Measurements from ENCODE around the gene EME1.

EME1 gene

GRCh38 chr17:50350733-50351132, 22.3 kb upstream of the EME1 start:
- Histone ChIP-seq H3K4me1 (ENCODE audit: insufficient read depth, insufficient read length) (peaks cover 10% of the 10 kb centered on the region), H3K9me3 (ENCODE audit: insufficient read depth, low read length) (no peaks in the 10 kb centered on the region), H3K36me3 (ENCODE audit: insufficient read depth, insufficient read length, low read length) (peaks cover 49% of the 10 kb centered on the region), H3K9ac (ENCODE audit: insufficient read length, low read depth) (no peak overlapping the region), H3K4me3 (ENCODE audit: insufficient read length, low read depth) (no peak overlapping the region), H3K27me3 (ENCODE audit: insufficient read depth, insufficient read length) (no peaks in the 10 kb centered on the region)
- no peak for DNase-seq (ENCODE audit: low read depth, low spot score)
- no peak for TF ChIP-seq YY1 (IDR thresholded peaks at IDR 0.05; ENCODE audit: insufficient read depth, insufficient read length)
- TF ChIP-seq SUZ12 (IDR thresholded peaks at IDR 0.05; ENCODE audit: extremely low read depth, insufficient read depth, insufficient read length) = no peak
- TF ChIP-seq ZNF274 (IDR thresholded peaks at IDR 0.05; ENCODE audit: low read depth, low read length) = no peak

- no peak for DNase-seq (ENCODE audit: low read depth, low spot score)
- TF ChIP-seq YY1 (IDR thresholded peaks at IDR 0.05; ENCODE audit: insufficient read depth, insufficient read length) (no peak), SUZ12 (IDR thresholded peaks at IDR 0.05; ENCODE audit: extremely low read depth, insufficient read depth, insufficient read length) (no peak), ZNF274 (IDR thresholded peaks at IDR 0.05; ENCODE audit: low read depth, low read length) (no peak)
- Histone ChIP-seq H3K4me1 (ENCODE audit: insufficient read depth, insufficient read length) (peaks cover 10% of the 10 kb centered on the region), H3K9ac (ENCODE audit: insufficient read length, low read depth) (no peak overlapping the region), H3K9me3 (ENCODE audit: insufficient read depth, low read length) (no peaks in the 10 kb centered on the region), H3K27me3 (ENCODE audit: insufficient read depth, insufficient read length) (no peaks in the 10 kb centered on the region), H3K36me3 (ENCODE audit: insufficient read depth, insufficient read length, low read length) (peaks cover 64% of the 10 kb centered on the region), H3K4me3 (ENCODE audit: insufficient read length, low read depth) (no peak overlapping the region)
Observed at GRCh38 chr17:50352072-50352692, 20.8 kb upstream of the EME1 start.

- no peaks in the 10 kb centered on the region for H3K9me3 ChIP-seq (ENCODE audit: insufficient read depth, low read length)
- H3K36me3 ChIP-seq (ENCODE audit: insufficient read depth, insufficient read length, low read length) = peaks cover 69% of the 10 kb centered on the region
- DNase-seq (ENCODE audit: low read depth, low spot score) = no peak
- no peak overlapping the region for H3K9ac ChIP-seq (ENCODE audit: insufficient read length, low read depth)
- no peak overlapping the region for H3K4me3 ChIP-seq (ENCODE audit: insufficient read length, low read depth)
- H3K27me3 ChIP-seq (ENCODE audit: insufficient read depth, insufficient read length) = no peaks in the 10 kb centered on the region
- TF ChIP-seq YY1 (IDR thresholded peaks at IDR 0.05; ENCODE audit: insufficient read depth, insufficient read length) = no peak
- no peak for TF ChIP-seq SUZ12 (IDR thresholded peaks at IDR 0.05; ENCODE audit: extremely low read depth, insufficient read depth, insufficient read length)
- no peak for TF ChIP-seq ZNF274 (IDR thresholded peaks at IDR 0.05; ENCODE audit: low read depth, low read length)
- H3K4me1 ChIP-seq (ENCODE audit: insufficient read depth, insufficient read length) = peaks cover 10% of the 10 kb centered on the region
Observed at GRCh38 chr17:50352693-50353599, 20.1 kb upstream of the EME1 start.

GRCh38 chr17:50353600-50354195, 19.3 kb upstream of the EME1 start:
- H3K4me3 ChIP-seq (ENCODE audit: insufficient read length, low read depth) = no peak overlapping the region
- H3K36me3 ChIP-seq (ENCODE audit: insufficient read depth, insufficient read length, low read length) = peaks cover 77% of the 10 kb centered on the region
- H3K9ac ChIP-seq (ENCODE audit: insufficient read length, low read depth) = no peak overlapping the region
- TF ChIP-seq YY1 (IDR thresholded peaks at IDR 0.05; ENCODE audit: insufficient read depth, insufficient read length) (no peak), SUZ12 (IDR thresholded peaks at IDR 0.05; ENCODE audit: extremely low read depth, insufficient read depth, insufficient read length) (no peak), ZNF274 (IDR thresholded peaks at IDR 0.05; ENCODE audit: low read depth, low read length) (no peak)
- peaks cover 8% of the 10 kb centered on the region for H3K4me1 ChIP-seq (ENCODE audit: insufficient read depth, insufficient read length)
- DNase-seq (ENCODE audit: low read depth, low spot score) = no peak
- H3K9me3 ChIP-seq (ENCODE audit: insufficient read depth, low read length) = no peaks in the 10 kb centered on the region
- H3K27me3 ChIP-seq (ENCODE audit: insufficient read depth, insufficient read length) = no peaks in the 10 kb centered on the region

GRCh38 chr17:50354198-50354597, 18.8 kb upstream of the EME1 start:
- no peak overlapping the region for H3K4me3 ChIP-seq (ENCODE audit: insufficient read length, low read depth)

GRCh38 chr17:50354776-50355175, 18.3 kb upstream of the EME1 start:
- H3K9me3 ChIP-seq (ENCODE audit: insufficient read depth, low read length) = no peaks in the 10 kb centered on the region
- H3K4me3 ChIP-seq (ENCODE audit: insufficient read length, low read depth) = no peak overlapping the region
- no peak for DNase-seq (ENCODE audit: low read depth, low spot score)
- H3K9ac ChIP-seq (ENCODE audit: insufficient read length, low read depth) = no peak overlapping the region
- peaks cover 81% of the 10 kb centered on the region for H3K36me3 ChIP-seq (ENCODE audit: insufficient read depth, insufficient read length, low read length)
- TF ChIP-seq SUZ12 (IDR thresholded peaks at IDR 0.05; ENCODE audit: extremely low read depth, insufficient read depth, insufficient read length) (no peak), ZNF274 (IDR thresholded peaks at IDR 0.05; ENCODE audit: low read depth, low read length) (no peak), YY1 (IDR thresholded peaks at IDR 0.05; ENCODE audit: insufficient read depth, insufficient read length) (no peak)
- H3K4me1 ChIP-seq (ENCODE audit: insufficient read depth, insufficient read length) = peaks cover 3% of the 10 kb centered on the region
- H3K27me3 ChIP-seq (ENCODE audit: insufficient read depth, insufficient read length) = no peaks in the 10 kb centered on the region

More at GRCh38 chr17:50354198-50354597, 18.8 kb upstream of the EME1 start:
- no peak for TF ChIP-seq SUZ12 (IDR thresholded peaks at IDR 0.05; ENCODE audit: extremely low read depth, insufficient read depth, insufficient read length)
- no peak for TF ChIP-seq YY1 (IDR thresholded peaks at IDR 0.05; ENCODE audit: insufficient read depth, insufficient read length)
- TF ChIP-seq ZNF274 (IDR thresholded peaks at IDR 0.05; ENCODE audit: low read depth, low read length) = no peak
- H3K9ac ChIP-seq (ENCODE audit: insufficient read length, low read depth) = no peak overlapping the region
- DNase-seq (ENCODE audit: low read depth, low spot score) = no peak
- H3K9me3 ChIP-seq (ENCODE audit: insufficient read depth, low read length) = no peaks in the 10 kb centered on the region
- peaks cover 77% of the 10 kb centered on the region for H3K36me3 ChIP-seq (ENCODE audit: insufficient read depth, insufficient read length, low read length)
- peaks cover 3% of the 10 kb centered on the region for H3K4me1 ChIP-seq (ENCODE audit: insufficient read depth, insufficient read length)
- no peaks in the 10 kb centered on the region for H3K27me3 ChIP-seq (ENCODE audit: insufficient read depth, insufficient read length)

- H3K27me3 ChIP-seq (ENCODE audit: insufficient read depth, insufficient read length) = no peaks in the 10 kb centered on the region
- peaks cover 3% of the 10 kb centered on the region for H3K4me1 ChIP-seq (ENCODE audit: insufficient read depth, insufficient read length)
- no peak overlapping the region for H3K4me3 ChIP-seq (ENCODE audit: insufficient read length, low read depth)
- peaks cover 87% of the 10 kb centered on the region for H3K36me3 ChIP-seq (ENCODE audit: insufficient read depth, insufficient read length, low read length)
- no peak for TF ChIP-seq YY1 (IDR thresholded peaks at IDR 0.05; ENCODE audit: insufficient read depth, insufficient read length)
- no peaks in the 10 kb centered on the region for H3K9me3 ChIP-seq (ENCODE audit: insufficient read depth, low read length)
- no peak for DNase-seq (ENCODE audit: low read depth, low spot score)
- no peak overlapping the region for H3K9ac ChIP-seq (ENCODE audit: insufficient read length, low read depth)
Observed at GRCh38 chr17:50355336-50355700, 17.7 kb upstream of the EME1 start.
